Skeletal muscle satellite cell (primary cell): ENCODE measurements around the gene SRRM3.
A peak's percentile ranks its signal among the peaks of the same experiment; 100 is the strongest.
"Not testable (repeated sequence)": the region's sequence is repeated elsewhere in the genome, so short reads cannot be mapped to it uniquely, and the experiment has no call there.

Experiments
- H3K27me3 ChIP-seq: 2 replicates; pipeline ENCODE4 v1.7.0; 2013; ENCODE audit warnings: low read length; ENCODE audit not compliant: control insufficient read depth, insufficient read depth
- H3K36me3 ChIP-seq: 2 replicates; pipeline ENCODE4 v1.7.0; 2013; ENCODE audit warnings: mild to moderate bottlenecking, control low read depth, low read length; ENCODE audit not compliant: insufficient read depth
- H3K4me1 ChIP-seq: 2 replicates; pipeline ENCODE4 v1.7.0; 2013; ENCODE audit warnings: low read length; ENCODE audit not compliant: control insufficient read depth, insufficient read depth
- H3K4me2 ChIP-seq: 2 replicates; pipeline ENCODE4 v1.7.0; 2013; ENCODE audit warnings: mild to moderate bottlenecking, low read length
- H3K4me3 ChIP-seq: 2 replicates; pipeline ENCODE4 v1.7.0; 2013; ENCODE audit warnings: low read length
- H3K9ac ChIP-seq: 2 replicates; pipeline ENCODE4 v1.7.0; 2013; ENCODE audit warnings: mild to moderate bottlenecking, low read depth, low read length, moderate library complexity
- H3K9me3 ChIP-seq: replicated peaks from 2 replicates; pipeline ENCODE4 v1.7.0; 2013; ENCODE audit warnings: mild to moderate bottlenecking, control low read depth, low read length

The SRRM3 gene

GRCh38 chr7:76283254-76284159 lies 81.8 kb downstream of the SRRM3 start:
- H3K4me1 ChIP-seq: peaks cover 4% of the 10 kb centered on the region
- H3K4me3 ChIP-seq: peak overlapping the region; percentile 62
- no peaks in the 10 kb centered on the region for H3K36me3 ChIP-seq
- H3K27me3 ChIP-seq: peaks cover 25% of the 10 kb centered on the region
- H3K9me3 ChIP-seq: no peaks in the 10 kb centered on the region
- no peak overlapping the region for H3K9ac ChIP-seq
- H3K4me2 ChIP-seq: peak overlapping the region; percentile 78

GRCh38 chr7:76285604-76286374 lies 84.1 kb downstream of the SRRM3 start:
- Histone ChIP-seq H3K9ac (no peak overlapping the region), H3K4me2 (no peak overlapping the region), H3K9me3 (no peaks in the 10 kb centered on the region), H3K27me3 (peaks cover 9% of the 10 kb centered on the region), H3K4me3 (no peak overlapping the region), H3K36me3 (no peaks in the 10 kb centered on the region), H3K4me1 (peaks cover 4% of the 10 kb centered on the region)

- H3K36me3 ChIP-seq: no peaks in the 10 kb centered on the region
- H3K27me3 ChIP-seq: peaks cover 4% of the 10 kb centered on the region
- no peak overlapping the region for H3K4me3 ChIP-seq
- no peak overlapping the region for H3K4me2 ChIP-seq
- no peak overlapping the region for H3K9ac ChIP-seq
- H3K9me3 ChIP-seq: no peaks in the 10 kb centered on the region
- H3K4me1 ChIP-seq: peaks cover 12% of the 10 kb centered on the region
Measured at GRCh38 chr7:76286842-76287403, 85.2 kb downstream of the SRRM3 start.

- not testable (repeated sequence) for H3K27me3 ChIP-seq, H3K9me3 ChIP-seq, H3K36me3 ChIP-seq
- Histone ChIP-seq H3K4me3 (peak overlapping the region; percentile 56), H3K4me2 (peak overlapping the region; percentile 77), H3K9ac (peak overlapping the region; percentile 67), H3K4me1 (peaks cover 47% of the 10 kb centered on the region)
Measured at GRCh38 chr7:76290847-76291350, 89.2 kb downstream of the SRRM3 start.

- peak overlapping the region; percentile 82 for H3K4me2 ChIP-seq
- peaks cover 51% of the 10 kb centered on the region for H3K4me1 ChIP-seq
- no peaks in the 10 kb centered on the region for H3K9me3 ChIP-seq
- peak overlapping the region; percentile 86 for H3K9ac ChIP-seq
- H3K4me3 ChIP-seq: peak overlapping the region; percentile 57
- no peaks in the 10 kb centered on the region for H3K27me3 ChIP-seq
- H3K36me3 ChIP-seq: no peaks in the 10 kb centered on the region
Measured at GRCh38 chr7:76291351-76292212, 89.9 kb downstream of the SRRM3 start.

GRCh38 chr7:76292213-76292573 lies 90.5 kb downstream of the SRRM3 start:
- peak overlapping the region; percentile 57 for H3K4me3 ChIP-seq
- peaks cover 57% of the 10 kb centered on the region for H3K4me1 ChIP-seq

GRCh38 chr7:76292911-76293310 lies 91.2 kb downstream of the SRRM3 start:
- H3K4me1 ChIP-seq: peaks cover 64% of the 10 kb centered on the region
- not testable (repeated sequence) for H3K36me3 ChIP-seq, H3K9ac ChIP-seq, H3K9me3 ChIP-seq, H3K4me3 ChIP-seq, H3K4me2 ChIP-seq, H3K27me3 ChIP-seq

More at GRCh38 chr7:76292213-76292573, 90.5 kb downstream of the SRRM3 start:
- Histone ChIP-seq H3K9ac (peak overlapping the region; percentile 86), H3K4me2 (peak overlapping the region; percentile 82), H3K36me3 (no peaks in the 10 kb centered on the region), H3K27me3 (no peaks in the 10 kb centered on the region), H3K9me3 (no peaks in the 10 kb centered on the region)

GRCh38 chr7:76293407-76293901 lies 91.8 kb downstream of the SRRM3 start:
- Histone ChIP-seq H3K9ac (no peak overlapping the region), H3K4me1 (peaks cover 64% of the 10 kb centered on the region), H3K27me3 (no peaks in the 10 kb centered on the region), H3K9me3 (no peaks in the 10 kb centered on the region), H3K36me3 (no peaks in the 10 kb centered on the region), H3K4me2 (peak overlapping the region; percentile 86), H3K4me3 (no peak overlapping the region)

GRCh38 chr7:76294344-76295024 lies 92.8 kb downstream of the SRRM3 start:
- Histone ChIP-seq H3K27me3 (no peaks in the 10 kb centered on the region), H3K4me2 (peak overlapping the region; percentile 86), H3K4me1 (peaks cover 64% of the 10 kb centered on the region), H3K9ac (peak overlapping the region; percentile 85), H3K4me3 (peak overlapping the region; percentile 65), H3K9me3 (no peaks in the 10 kb centered on the region), H3K36me3 (no peaks in the 10 kb centered on the region)
